Neural progenitor cell (in vitro differentiated cells): ENCODE results near the gene AHCY. TPM values are rescaled to one million over a fixed set of nuclear protein-coding genes. Genes with fewer than 3 reads are reported as not detected.
"Not testable (repeated sequence)": the region's sequence is repeated elsewhere in the genome, so short reads cannot be mapped to it uniquely, and the experiment has no call there.

Source experiments
- DNase-seq: peaks from one replicate; pipeline ENCODE4 v3.0.0-alpha.2; 2016; ENCODE audit warnings: low spot score
- H2AFZ ChIP-seq: fragments of 200-600 bp; sonication (generic); replicated peaks from 2 replicates; pipeline ENCODE4 v1.6.1; 2016; ENCODE audit warnings: antibody characterized with exemption
- H3F3A ChIP-seq: fragments of 200-600 bp; sonication (generic); 2 replicates; pipeline ENCODE4 v1.6.1; 2016; ENCODE audit warnings: antibody characterized with exemption, low read depth
- H3K27ac ChIP-seq: fragments of 200-600 bp; sonication (generic); 2 replicates; pipeline ENCODE4 v1.5.1; 2016; ENCODE audit warnings: mild to moderate bottlenecking
- H3K27me3 ChIP-seq: fragments of 200-600 bp; sonication (generic); 2 replicates; pipeline ENCODE4 v1.6.1; 2016; ENCODE audit warnings: mild to moderate bottlenecking, moderate library complexity
- H3K36me3 ChIP-seq: fragments of 200-600 bp; sonication (generic); 2 replicates; pipeline ENCODE4 v1.5.1; 2016
- H3K4me1 ChIP-seq: fragments of 200-600 bp; sonication (generic); 2 replicates; pipeline ENCODE4 v1.6.1; 2016; ENCODE audit warnings: mixed run types
- H3K4me2 ChIP-seq: fragments of 200-600 bp; sonication (generic); 2 replicates; pipeline ENCODE4 v1.6.1; 2016
- H3K4me3 ChIP-seq: fragments of 200-600 bp; sonication (generic); 2 replicates; pipeline ENCODE4 v1.5.1; 2016
- H3K79me2 ChIP-seq: fragments of 200-600 bp; sonication (generic); 2 replicates; pipeline ENCODE4 v1.6.1; 2016; ENCODE audit warnings: low read depth
- H3K9ac ChIP-seq: fragments of 200-600 bp; sonication (generic); 2 replicates; pipeline ENCODE4 v1.6.1; 2016
- H3K9me3 ChIP-seq: fragments of 200-600 bp; sonication (generic); 2 replicates; pipeline ENCODE4 v1.5.1; 2016; ENCODE audit warnings: low read depth
- H4K20me1 ChIP-seq: fragments of 200-600 bp; sonication (generic); 2 replicates; pipeline ENCODE4 v1.6.1; 2016; ENCODE audit warnings: low read depth
- H3K27ac Mint-ChIP-seq: 3 replicates; pipeline ENCODE4 v1.8.0; 2021; ENCODE audit warnings: mixed read lengths
- H3K27me3 Mint-ChIP-seq: 2 replicates; pipeline ENCODE4 v1.8.0; 2022; ENCODE audit warnings: low read depth, mild to moderate bottlenecking, inconsistent platforms, moderate library complexity, mixed read lengths; ENCODE audit not compliant: insufficient read depth
- H3K36me3 Mint-ChIP-seq: 3 replicates; pipeline ENCODE4 v1.8.0; 2021; ENCODE audit warnings: mixed read lengths
- H3K4me1 Mint-ChIP-seq: 3 replicates; pipeline ENCODE4 v1.8.0; 2021; ENCODE audit warnings: mixed read lengths
- H3K4me3 Mint-ChIP-seq: 3 replicates; pipeline ENCODE4 v1.8.0; 2021; ENCODE audit warnings: mild to moderate bottlenecking, moderate library complexity, mixed read lengths
- H3K9me3 Mint-ChIP-seq: 3 replicates; pipeline ENCODE4 v1.8.0; 2020; ENCODE audit warnings: mixed read lengths
- CTCF ChIP-seq: fragments of 200-600 bp; sonication (generic); IDR thresholded peaks from 2 replicates; pipeline ENCODE4 v1.5.1; 2017; ENCODE audit warnings: antibody characterized with exemption, mild to moderate bottlenecking
- EZH2 ChIP-seq: fragments of 200-600 bp; sonication (generic); IDR thresholded peaks from 2 replicates; pipeline ENCODE4 v1.6.1; 2017; ENCODE audit warnings: antibody characterized with exemption, mild to moderate bottlenecking, moderate library complexity
- EZH2phosphoT487 ChIP-seq: fragments of 200-600 bp; sonication (generic); IDR thresholded peaks from 2 replicates; pipeline ENCODE4 v1.6.1; 2017; ENCODE audit warnings: antibody characterized with exemption
- total RNA-seq: library from RNA; depleted of rRNA; stranded (reverse); fragments of >200 nt; gene quantifications from 2 replicates; pipeline ENCODE4 v1.2.3, GENCODE V29; 2015; ENCODE audit warnings: low replicate concordance

AHCY gene
- total RNA-seq, 1 donor from 2014 or later: 184 TPM

- no peak for DNase-seq
- H3K9me3 ChIP-seq: no peaks in the 10 kb centered on the region
- TF ChIP-seq CTCF (no peak), EZH2phosphoT487 (no peak), EZH2 (no peak)
- peaks cover 11% of the 10 kb centered on the region for H3K4me1 ChIP-seq
- no peak overlapping the region for H3K27ac Mint-ChIP-seq
- no peaks in the 10 kb centered on the region for H3K27me3 Mint-ChIP-seq
- H3K9me3 Mint-ChIP-seq: no peaks in the 10 kb centered on the region
- no peaks in the 10 kb centered on the region for H3K36me3 Mint-ChIP-seq
- H3K79me2 ChIP-seq: no peaks in the 10 kb centered on the region
- H3K4me1 Mint-ChIP-seq: peaks cover 14% of the 10 kb centered on the region
- no peak overlapping the region for H3K27ac ChIP-seq
- no peaks in the 10 kb centered on the region for H3K36me3 ChIP-seq
- H3K4me3 ChIP-seq: no peak overlapping the region
- no peaks in the 10 kb centered on the region for H4K20me1 ChIP-seq
- H3K4me3 Mint-ChIP-seq: no peak overlapping the region
- H3K4me2 ChIP-seq: no peak overlapping the region
- H2AFZ ChIP-seq: no peak overlapping the region
- no peaks in the 10 kb centered on the region for H3F3A ChIP-seq
- H3K9ac ChIP-seq: no peak overlapping the region
- no peaks in the 10 kb centered on the region for H3K27me3 ChIP-seq
These were observed 30.6 kb upstream of the AHCY start for GRCh38 chr20:34333786-34334185.

- H3K9me3 Mint-ChIP-seq: no peaks in the 10 kb centered on the region
- H3K27ac Mint-ChIP-seq: no peak overlapping the region
- peaks cover 14% of the 10 kb centered on the region for H3K4me1 Mint-ChIP-seq
- no peaks in the 10 kb centered on the region for H3K36me3 Mint-ChIP-seq
- TF ChIP-seq CTCF: no peak
- no peak for TF ChIP-seq EZH2
- TF ChIP-seq EZH2phosphoT487: no peak
- Histone ChIP-seq H3F3A (no peaks in the 10 kb centered on the region), H3K9me3 (no peaks in the 10 kb centered on the region), H3K4me1 (peaks cover 11% of the 10 kb centered on the region), H3K27me3 (no peaks in the 10 kb centered on the region), H3K4me3 (peak overlapping the region; percentile 13), H3K9ac (no peak overlapping the region), H3K4me2 (peak overlapping the region; percentile 28), H3K79me2 (no peaks in the 10 kb centered on the region), H2AFZ (no peak overlapping the region), H3K36me3 (no peaks in the 10 kb centered on the region), H4K20me1 (no peaks in the 10 kb centered on the region), H3K27ac (no peak overlapping the region)
- H3K4me3 Mint-ChIP-seq: no peak overlapping the region
- no peaks in the 10 kb centered on the region for H3K27me3 Mint-ChIP-seq
- DNase-seq: peak; percentile 27
These were observed 29.2 kb upstream of the AHCY start for GRCh38 chr20:34332262-34332920.

DNA sequence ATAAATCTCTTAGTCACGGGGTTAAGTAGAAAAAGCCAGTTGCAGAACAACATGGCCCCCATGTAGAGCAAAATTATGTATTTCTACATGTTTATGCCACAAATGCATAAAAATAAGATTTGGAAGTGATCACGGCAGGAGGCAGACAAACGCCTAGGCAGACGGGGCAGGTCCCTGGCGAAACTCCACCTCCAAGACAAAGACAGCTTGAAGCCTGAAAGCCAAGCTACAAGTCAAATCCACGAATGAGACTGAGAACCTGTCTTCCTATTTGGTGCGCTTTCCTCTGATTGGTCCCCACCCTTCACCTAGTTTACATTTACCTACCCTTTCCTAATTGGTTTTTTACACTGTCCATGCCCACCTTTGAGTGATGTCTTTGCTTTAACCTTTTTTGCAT lies 28.7 kb upstream of the AHCY start:
- H3K4me3 Mint-ChIP-seq: no peak overlapping the region
- H4K20me1 ChIP-seq: no peaks in the 10 kb centered on the region
- H3K9ac ChIP-seq: no peak overlapping the region
- H3K79me2 ChIP-seq: no peaks in the 10 kb centered on the region
- peaks cover 14% of the 10 kb centered on the region for H3K4me1 Mint-ChIP-seq
- no peaks in the 10 kb centered on the region for H3K9me3 Mint-ChIP-seq
- H3K27me3 ChIP-seq: no peaks in the 10 kb centered on the region
- no peaks in the 10 kb centered on the region for H3K9me3 ChIP-seq
- H3K4me3 ChIP-seq: peak overlapping the region; percentile 13
- H3K27ac ChIP-seq: no peak overlapping the region
- peak; percentile 39 for DNase-seq
- no peaks in the 10 kb centered on the region for H3K36me3 ChIP-seq
- TF ChIP-seq EZH2phosphoT487: no peak
- no peak overlapping the region for H3K27ac Mint-ChIP-seq
- no peaks in the 10 kb centered on the region for H3K36me3 Mint-ChIP-seq
- H3K4me1 ChIP-seq: peaks cover 11% of the 10 kb centered on the region
- H3K4me2 ChIP-seq: peak overlapping the region; percentile 28
- H3F3A ChIP-seq: no peaks in the 10 kb centered on the region
- no peak overlapping the region for H2AFZ ChIP-seq
- H3K27me3 Mint-ChIP-seq: no peaks in the 10 kb centered on the region

- not testable (repeated sequence) for H3K9me3 Mint-ChIP-seq, H3K4me3 Mint-ChIP-seq, H3K9me3 ChIP-seq, H3K9ac ChIP-seq, H3K27ac Mint-ChIP-seq, H3K4me3 ChIP-seq, DNase-seq, H3F3A ChIP-seq, H3K27ac ChIP-seq, H4K20me1 ChIP-seq, H3K79me2 ChIP-seq, H3K27me3 ChIP-seq, H3K27me3 Mint-ChIP-seq, H3K36me3 Mint-ChIP-seq, H2AFZ ChIP-seq, H3K36me3 ChIP-seq, H3K4me2 ChIP-seq
- peaks cover 11% of the 10 kb centered on the region for H3K4me1 ChIP-seq
- H3K4me1 Mint-ChIP-seq: peaks cover 14% of the 10 kb centered on the region
These were observed 27.8 kb upstream of the AHCY start for GRCh38 chr20:34330861-34331544.
